Breast epithelium (tissue), 4 donors: ENCODE results near the gene MVB12B. TPM values are rescaled to one million over a fixed set of nuclear protein-coding genes. Genes with fewer than 3 reads are reported as not detected.

Experiments used
- DNase-seq, 2 donors: peaks; one replicate each; pipeline ENCODE4 v3.0.0-alpha.2; 2019; ENCODE audit warnings: low spot score in 2 of 2
- H3K27ac ChIP-seq, 2 donors: fragments of 200-600 bp; sonication (generic) in 1 of 2; one replicate each; pipeline ENCODE4 v1.5.1; 2016 to 2019; ENCODE audit warnings: mild to moderate bottlenecking in 1 of 2
- H3K27me3 ChIP-seq, 2 donors: fragments of 200-600 bp; sonication (generic) in 1 of 2; one replicate each; pipeline versions ENCODE4 v1.5.1 to v1.6.0; 2017 to 2019; ENCODE audit warnings: control low read depth in 1 of 2, mild to moderate bottlenecking in 1 of 2
- H3K36me3 ChIP-seq: fragments of 200-600 bp; one replicate; pipeline ENCODE4 v1.5.1; 2019
- H3K4me1 ChIP-seq, 2 donors: fragments of 200-600 bp; sonication (generic); one replicate each; pipeline ENCODE4 v1.5.1; 2016 to 2019; ENCODE audit warnings: control low read depth in 1 of 2
- H3K4me3 ChIP-seq, 3 donors: fragments of 200-600 bp; sonication (generic); 1 replicate in 2 of 3; 2 replicates in 1 of 3; pipeline ENCODE4 v1.5.1; 2016 to 2019; ENCODE audit warnings: mild to moderate bottlenecking in 3 of 3, moderate library complexity in 2 of 3
- H3K9me3 ChIP-seq, 2 donors: fragments of 200-600 bp; sonication (generic) in 1 of 2; one replicate each; pipeline ENCODE4 v1.5.1; 2016 to 2019; ENCODE audit warnings: control low read depth in 1 of 2
- CTCF ChIP-seq, 3 donors: fragments of 450-650 bp; IDR thresholded peaks; one replicate each; pipeline ENCODE4 v1.5.1; 2016 to 2017; ENCODE audit warnings: antibody characterized with exemption in 3 of 3, mild to moderate bottlenecking in 3 of 3, moderate library complexity in 3 of 3
- POLR2A ChIP-seq: fragments of 450-650 bp; IDR thresholded peaks from one replicate; pipeline ENCODE4 v1.6.1; 2016; ENCODE audit warnings: antibody characterized with exemption, mild to moderate bottlenecking, moderate library complexity
- POLR2AphosphoS5 ChIP-seq, 3 donors: sonication (generic); formaldehyde crosslinking; IDR thresholded peaks; one replicate each; pipeline ENCODE4 v1.6.1; 2017; ENCODE audit warnings: antibody characterized with exemption in 3 of 3
- intact Hi-C: fragments of 100-400 bp; cut with DNase I; formaldehyde crosslinking; loops from one replicate; pipeline ENCODE4 v1.15.1; 2023; ENCODE audit warnings: low total_unique reads
- total RNA-seq, 3 donors: library from RNA; depleted of rRNA; stranded (reverse); fragments of >200 nt; gene quantifications; one replicate each; pipeline ENCODE4 v1.1.0, GENCODE V29; 2016

The MVB12B gene
- total RNA-seq, 3 donors from 2014 or later = 8.2 to 12.6 (median 9.9) TPM

- Histone ChIP-seq H3K27ac (peak overlapping the region in 1 of 2 donors; percentile 50), H3K27me3 (no peaks in the 10 kb centered on the region), H3K9me3 (no peaks in the 10 kb centered on the region), H3K4me3 (no peak overlapping the region), H3K36me3 (no peaks in the 10 kb centered on the region), H3K4me1 (no peaks in the 10 kb centered on the region)
- intact Hi-C loops = no loop called here
- no peak for TF ChIP-seq CTCF (IDR thresholded peaks at IDR 0.05)
- no peak for TF ChIP-seq POLR2AphosphoS5 (IDR thresholded peaks at IDR 0.05)
- TF ChIP-seq POLR2A = no peak
- DNase-seq = no peak
Measured at GRCh38 chr9:126372716-126373115, 46.1 kb downstream of the MVB12B start.

GRCh38 chr9:126373241-126373640, 46.6 kb downstream of the MVB12B start:
- H3K36me3 ChIP-seq = no peaks in the 10 kb centered on the region
- intact Hi-C loops = no loop called here
- no peaks in the 10 kb centered on the region for H3K27me3 ChIP-seq
- no peaks in the 10 kb centered on the region for H3K9me3 ChIP-seq
- H3K4me3 ChIP-seq = no peak overlapping the region
- no peak for TF ChIP-seq POLR2A
- TF ChIP-seq POLR2AphosphoS5 (IDR thresholded peaks at IDR 0.05) = no peak
- TF ChIP-seq CTCF (IDR thresholded peaks at IDR 0.05) = no peak
- no peaks in the 10 kb centered on the region for H3K4me1 ChIP-seq
- H3K27ac ChIP-seq = peak overlapping the region; percentile 33 to 50
- peak in 1 of 2 donors; percentile 48 for DNase-seq

- Histone ChIP-seq H3K27ac (no peak overlapping the region), H3K4me3 (no peak overlapping the region), H3K27me3 (no peaks in the 10 kb centered on the region), H3K4me1 (no peaks in the 10 kb centered on the region), H3K9me3 (no peaks in the 10 kb centered on the region), H3K36me3 (no peaks in the 10 kb centered on the region)
- intact Hi-C loops = no loop called here
- TF ChIP-seq CTCF (IDR thresholded peaks at IDR 0.05) (no peak), POLR2AphosphoS5 (IDR thresholded peaks at IDR 0.05) (no peak), POLR2A (no peak)
- DNase-seq = no peak
Measured at GRCh38 chr9:126374366-126374781, 47.7 kb downstream of the MVB12B start.

GRCh38 chr9:126375386-126375785, 48.8 kb downstream of the MVB12B start:
- Histone ChIP-seq H3K4me3 (peak overlapping the region in 1 of 3 donors; percentile 7), H3K9me3 (no peaks in the 10 kb centered on the region), H3K27me3 (no peaks in the 10 kb centered on the region), H3K27ac (peak overlapping the region in 1 of 2 donors; percentile 38), H3K36me3 (no peaks in the 10 kb centered on the region), H3K4me1 (no peaks in the 10 kb centered on the region)
- no peak for DNase-seq
- intact Hi-C loops = no loop called here
- no peak for TF ChIP-seq CTCF (IDR thresholded peaks at IDR 0.05)
- TF ChIP-seq POLR2A = no peak
- TF ChIP-seq POLR2AphosphoS5 (IDR thresholded peaks at IDR 0.05) = no peak

GRCh38 chr9:126376311-126377175, 49.9 kb downstream of the MVB12B start:
- Histone ChIP-seq H3K27ac (peak overlapping the region; percentile 38 to 48), H3K4me1 (no peaks in the 10 kb centered on the region)

More at GRCh38 chr9:126376311-126377175, 49.9 kb downstream of the MVB12B start:
- H3K4me3 ChIP-seq = peak overlapping the region in 2 of 3 donors; percentile 18 to 32
- intact Hi-C loops = no loop called here
- no peaks in the 10 kb centered on the region for H3K36me3 ChIP-seq
- H3K9me3 ChIP-seq = no peaks in the 10 kb centered on the region
- H3K27me3 ChIP-seq = no peaks in the 10 kb centered on the region
- DNase-seq = no peak
- TF ChIP-seq CTCF (IDR thresholded peaks at IDR 0.05) (no peak), POLR2A (no peak), POLR2AphosphoS5 (IDR thresholded peaks at IDR 0.05) (no peak)
